Ecto neural progenitor cell (in vitro differentiated cells): ENCODE results near the gene PI4KA.
"Not testable (repeated sequence)": the region's sequence is repeated elsewhere in the genome, so short reads cannot be mapped to it uniquely, and the experiment has no call there.

ENCODE experiments used
- DNase-seq: peaks from one replicate; pipeline ENCODE4 v3.0.0-alpha.2; 2018; ENCODE audit warnings: low spot score

Gene PI4KA

DNA sequence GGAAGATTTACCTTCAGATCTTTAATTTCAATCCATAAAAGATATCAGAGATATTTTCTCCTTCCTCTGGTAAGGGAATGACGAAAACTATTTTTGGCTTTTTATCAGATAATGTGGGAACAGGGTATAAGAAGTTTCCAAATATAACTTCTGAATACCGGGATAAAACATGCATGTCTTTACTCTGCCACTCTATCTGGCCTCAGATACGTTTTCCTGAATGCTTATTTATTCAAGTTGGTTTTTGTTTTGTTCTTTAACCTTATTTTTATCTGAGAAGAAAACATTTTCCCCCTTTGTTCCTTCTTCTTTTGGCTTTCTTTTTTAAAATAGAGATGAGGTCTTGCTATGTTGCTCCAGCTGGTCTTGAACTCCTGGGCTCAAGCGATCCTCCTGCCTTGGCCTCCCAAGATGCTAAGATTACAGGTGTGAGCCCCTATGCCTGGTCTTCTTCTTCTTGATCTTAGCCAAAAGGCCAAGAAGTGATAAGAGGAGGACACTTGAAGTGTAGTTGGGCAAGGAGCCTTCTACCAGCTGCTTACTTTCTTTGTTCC lies 83.2 kb downstream of the PI4KA start:
- DNase-seq = no peak

DNA sequence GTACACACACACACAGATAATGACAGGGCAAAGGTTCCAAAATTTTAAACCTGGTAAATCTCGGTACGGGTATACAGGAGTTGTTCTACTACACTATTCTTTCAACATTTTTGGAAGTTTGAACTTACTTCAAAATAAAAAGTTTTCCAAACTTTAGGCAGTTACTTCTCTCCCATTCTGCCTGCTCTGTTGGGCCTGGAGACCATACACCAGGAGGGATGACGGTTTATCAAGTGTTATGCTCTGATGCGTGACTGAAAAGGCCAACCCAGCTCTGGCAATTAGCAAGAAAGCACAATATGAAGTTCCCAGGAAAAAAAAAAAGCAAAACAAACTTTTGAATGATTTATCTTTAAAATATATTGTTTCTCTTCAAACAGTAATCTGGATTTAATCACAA lies 83.7 kb downstream of the PI4KA start:
- no peak for DNase-seq

DNA sequence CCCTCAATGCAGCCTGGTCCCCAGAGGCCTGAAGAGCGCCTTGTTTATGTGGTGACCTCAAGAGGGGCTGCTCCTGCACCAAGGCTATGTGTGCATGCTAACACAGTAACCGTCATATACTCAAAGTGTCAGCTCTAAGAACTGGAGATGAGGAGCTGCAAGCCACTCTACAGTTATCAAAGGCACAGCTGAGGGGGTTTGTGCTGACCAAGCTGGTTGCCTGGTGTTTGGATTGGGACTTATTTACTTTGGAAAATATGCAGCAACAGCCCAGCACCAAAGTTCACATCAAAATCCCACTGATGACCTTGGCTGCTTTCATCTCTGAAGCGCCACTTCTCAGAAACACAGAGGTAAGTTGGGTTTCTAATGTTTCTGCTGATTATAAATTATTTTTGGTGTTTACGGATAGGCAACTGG lies 84.8 kb downstream of the PI4KA start, which contains the start of gene SERPIND1:
Gene SERPIND1 (plus strand): TSS at position 321 of the 420 bp plus-strand sequence. CDS start 5,200 bp downstream, outside the sequence.
- no peak for DNase-seq

DNA sequence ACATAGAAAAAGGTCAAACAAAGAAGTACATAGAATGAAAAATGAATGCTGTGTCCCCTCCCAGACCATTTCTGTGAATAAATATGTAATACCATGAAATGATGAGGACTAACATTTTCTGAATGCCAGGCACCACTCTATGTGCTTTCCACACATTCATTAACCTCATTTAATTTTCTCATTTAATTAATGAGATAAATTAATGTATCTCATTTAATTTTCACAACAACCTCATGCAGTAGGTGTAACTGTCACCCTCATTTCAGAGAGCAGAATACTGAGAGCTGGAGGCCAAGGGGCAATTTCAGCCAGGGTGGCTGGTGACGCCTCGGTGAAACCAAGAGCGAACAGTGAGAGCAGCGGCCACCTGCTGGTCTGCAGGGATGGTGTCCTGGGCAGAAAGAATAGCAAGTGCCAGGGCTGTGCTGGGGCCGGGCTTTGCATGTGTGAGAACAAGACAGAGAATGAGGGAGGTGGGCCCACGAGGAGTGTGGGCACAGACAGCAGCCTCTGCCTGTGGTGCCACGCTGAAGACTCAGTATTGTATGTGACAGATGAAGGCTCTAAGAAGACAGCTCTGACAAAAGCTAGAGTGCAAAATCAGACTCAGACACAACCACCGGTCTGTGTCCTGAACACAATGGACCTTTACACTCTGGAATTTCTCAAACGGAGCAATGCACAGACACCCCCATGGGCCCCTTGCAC lies 86.5 kb downstream of the PI4KA start:
- DNase-seq = no peak

DNA sequence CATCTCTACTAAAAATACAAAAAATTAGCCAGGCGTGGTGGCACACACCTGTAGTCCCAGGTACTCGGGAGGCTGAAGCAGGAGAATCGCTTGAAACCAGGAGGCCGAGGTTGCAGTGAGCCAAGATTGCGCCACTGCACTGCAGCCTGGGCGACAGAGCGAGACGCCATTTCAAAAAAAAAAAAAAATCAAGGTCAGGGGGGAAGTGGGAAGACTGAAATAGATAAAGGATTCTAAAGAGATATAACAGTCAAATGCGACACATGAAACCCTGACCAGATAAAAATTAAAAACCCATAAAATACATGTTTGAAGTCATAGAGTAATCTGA lies 89.2 kb downstream of the PI4KA start:
- DNase-seq = not testable (repeated sequence)

DNA sequence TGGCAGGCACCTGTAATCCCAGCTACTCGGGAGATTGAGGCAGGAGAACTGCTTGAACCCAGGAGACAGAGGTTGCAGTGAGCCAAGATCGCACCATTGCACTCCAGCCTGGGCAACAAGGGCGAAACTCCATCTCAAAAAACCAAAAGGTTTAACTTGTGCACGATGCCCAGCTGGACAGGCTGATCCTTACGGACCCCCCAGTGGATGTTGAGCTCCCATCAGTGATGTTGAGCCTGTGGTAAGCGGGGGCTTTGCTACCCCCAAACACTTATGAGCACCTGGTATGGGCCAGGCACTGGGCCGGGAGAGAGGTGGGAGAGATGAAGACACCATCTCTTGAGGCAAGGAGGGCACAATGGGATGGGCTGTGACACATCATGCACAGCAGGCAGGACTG lies 92.1 kb downstream of the PI4KA start:
- no peak for DNase-seq

DNA sequence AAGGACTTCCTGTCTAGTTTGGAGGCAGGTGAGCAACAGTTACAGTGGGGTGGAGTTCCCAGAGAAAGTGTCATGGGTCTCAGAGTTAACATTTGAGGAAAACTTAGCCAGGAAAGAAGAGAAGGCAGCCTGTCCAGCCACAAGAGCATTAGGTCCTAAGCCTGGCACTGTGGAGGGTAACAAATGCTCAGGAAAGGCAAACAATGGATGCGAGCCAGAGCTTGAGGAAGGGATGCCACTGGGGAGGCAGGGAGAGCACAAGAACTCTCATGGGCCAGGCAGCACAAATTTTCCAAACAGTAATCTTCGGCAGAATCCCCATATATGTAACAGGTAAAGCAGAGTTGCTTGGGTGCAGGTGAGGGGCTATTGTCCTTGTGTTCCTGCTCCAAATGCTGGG lies 92.7 kb downstream of the PI4KA start:
- no peak for DNase-seq

DNA sequence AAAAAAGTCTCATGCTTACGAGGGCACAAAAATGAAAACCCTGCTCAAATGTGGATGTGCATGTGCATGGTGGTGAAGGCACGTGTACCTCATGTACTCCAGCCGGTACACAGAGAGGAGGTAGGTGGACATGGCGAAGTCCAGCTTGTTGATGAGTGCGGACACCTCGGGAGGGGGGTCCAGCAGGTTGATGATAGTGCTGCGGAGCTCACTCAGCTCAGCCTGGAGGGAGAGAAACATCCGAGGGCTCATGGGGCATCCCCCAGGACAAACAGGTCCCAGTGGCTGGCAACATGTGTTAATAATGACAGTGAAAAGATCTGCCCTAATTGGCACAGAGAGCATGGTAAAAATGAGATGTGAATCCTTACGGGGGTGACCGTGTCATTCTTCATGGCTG lies 93.9 kb downstream of the PI4KA start:
- DNase-seq = no peak

DNA sequence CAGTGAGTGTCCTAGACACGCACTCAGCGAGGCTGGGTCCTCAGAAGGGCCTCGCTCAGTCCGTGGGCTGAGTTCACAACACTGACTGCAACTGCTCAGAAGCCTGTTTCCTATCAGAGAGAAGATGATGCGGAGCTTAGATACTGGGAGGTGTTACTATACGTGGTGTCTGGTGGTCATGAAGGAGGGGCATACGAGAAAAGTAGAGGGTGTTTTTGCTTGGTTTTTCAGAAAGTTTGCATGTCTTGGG lies 94.2 kb downstream of the PI4KA start:
- no peak for DNase-seq

DNA sequence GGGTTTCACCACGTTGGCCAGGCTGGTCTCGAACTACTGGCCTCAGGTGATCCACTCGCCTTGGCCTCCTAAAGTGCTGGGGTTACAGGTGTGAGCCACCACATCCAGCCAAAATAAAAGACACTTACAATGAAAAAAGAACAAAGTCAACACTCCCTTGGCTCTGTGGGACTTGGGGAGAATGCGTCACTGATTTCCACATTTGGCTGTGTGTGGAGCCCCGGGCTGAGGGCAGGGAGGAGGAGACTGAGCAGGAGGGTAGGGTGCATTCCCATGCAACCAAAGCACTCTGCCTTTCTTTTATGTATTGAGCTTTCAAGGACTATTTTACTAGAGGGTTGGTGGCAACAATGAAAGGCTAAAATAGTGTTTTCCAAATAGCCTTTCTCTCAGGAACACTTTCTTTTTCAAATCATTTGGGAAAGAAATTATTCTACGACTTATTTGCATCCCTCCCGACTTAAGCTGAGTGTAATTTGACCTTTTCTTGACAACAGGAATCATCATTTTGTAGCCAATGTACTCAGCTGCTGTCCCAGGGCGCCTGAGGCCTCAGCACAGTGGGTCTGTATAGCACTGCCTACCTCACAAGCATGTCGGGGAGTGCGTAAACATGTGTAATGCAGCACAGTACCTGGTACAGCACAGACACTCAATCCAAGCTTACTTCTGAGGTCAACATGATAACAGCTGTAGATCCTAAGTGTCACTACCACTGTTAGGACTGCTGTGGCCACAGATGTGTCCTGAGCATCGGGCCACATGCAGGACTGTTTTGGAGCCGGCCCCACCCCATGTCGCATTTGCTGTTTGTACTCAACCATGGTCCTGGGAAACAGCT lies 94.8 kb downstream of the PI4KA start:
- DNase-seq = no peak

DNA sequence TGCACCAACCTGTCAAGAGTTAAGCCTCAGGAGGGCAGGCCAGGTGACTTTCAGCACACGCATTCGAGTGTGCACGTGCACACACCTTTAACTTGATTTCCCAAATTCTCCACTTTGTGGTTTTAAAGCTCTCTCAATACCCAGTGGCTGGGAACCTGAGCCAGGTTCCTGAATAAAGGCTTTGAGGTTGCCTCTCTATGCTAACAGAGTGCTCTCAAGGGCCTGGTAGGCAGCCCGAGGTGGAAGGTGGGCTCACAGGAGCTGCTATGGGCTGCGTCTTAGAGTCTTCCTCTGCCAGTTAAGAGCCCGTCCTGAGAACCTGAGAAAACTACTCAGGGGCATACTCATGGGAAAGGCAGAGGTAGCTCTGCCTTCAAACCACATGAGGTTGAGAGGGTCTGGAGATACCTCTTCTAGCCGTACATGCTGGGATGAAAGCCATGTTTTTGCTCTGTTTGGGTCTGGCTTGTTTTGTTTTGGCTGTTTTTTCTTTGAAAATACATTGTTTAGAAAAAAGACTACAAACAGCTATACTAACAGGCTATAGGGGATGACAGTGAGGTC lies 96.3 kb downstream of the PI4KA start:
- DNase-seq = no peak

DNA sequence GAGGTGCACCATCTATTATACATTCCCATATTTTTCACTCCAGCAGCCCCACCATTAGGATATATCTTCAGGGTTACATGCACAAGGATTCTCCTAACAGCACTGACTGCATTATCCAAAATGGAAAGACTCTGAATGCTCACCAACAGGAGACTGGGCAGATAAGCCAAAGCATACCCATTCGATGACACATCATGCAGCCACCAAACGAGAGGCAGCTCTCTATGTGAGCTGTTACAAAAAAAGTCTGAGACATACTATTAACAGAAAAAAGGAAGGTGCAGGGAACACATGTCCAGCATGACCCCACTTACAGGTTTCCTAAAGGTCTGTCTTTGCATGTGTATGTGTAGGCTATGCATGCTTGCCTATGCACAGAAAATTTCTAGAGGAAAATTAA lies 97.1 kb downstream of the PI4KA start:
- DNase-seq = no peak

DNA sequence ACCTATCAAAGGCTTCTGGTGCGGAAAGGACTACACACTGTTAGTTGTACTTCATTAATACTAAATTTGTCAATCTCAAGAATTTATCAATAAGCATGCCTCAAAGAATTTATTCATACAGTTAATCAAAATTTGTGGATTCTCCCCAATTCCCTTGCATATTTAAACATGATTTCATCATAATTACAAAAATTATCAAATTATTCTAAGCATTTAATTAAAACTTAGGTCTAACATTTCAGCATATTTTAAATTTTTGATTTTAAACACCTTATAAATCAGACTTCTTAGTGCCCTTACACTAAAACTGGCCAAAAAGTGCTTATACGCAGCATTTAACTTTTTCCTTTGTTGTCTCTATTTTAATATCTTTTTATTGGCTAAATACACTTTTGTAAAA lies 98.5 kb downstream of the PI4KA start:
- no peak for DNase-seq

DNA sequence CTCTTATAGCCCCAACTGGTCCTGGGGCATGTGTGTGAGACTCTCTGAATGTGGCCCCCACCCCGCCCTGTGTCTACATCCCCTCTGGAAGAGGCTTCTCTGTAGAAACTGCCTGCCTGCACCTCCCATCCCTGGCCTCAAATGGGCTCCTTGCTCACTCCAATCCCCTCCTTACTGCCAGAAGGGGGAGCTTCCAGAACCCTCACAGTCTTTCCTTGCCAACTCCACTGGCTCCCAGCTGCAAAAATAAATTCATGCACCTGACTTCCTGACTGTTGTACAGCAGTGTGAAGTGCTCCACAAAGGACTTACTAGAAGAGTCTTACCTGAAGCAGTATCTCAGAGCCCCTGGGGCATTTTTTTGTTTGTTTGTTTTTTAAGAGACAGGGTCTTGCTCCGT lies 99.9 kb downstream of the PI4KA start:
- no peak for DNase-seq

DNA sequence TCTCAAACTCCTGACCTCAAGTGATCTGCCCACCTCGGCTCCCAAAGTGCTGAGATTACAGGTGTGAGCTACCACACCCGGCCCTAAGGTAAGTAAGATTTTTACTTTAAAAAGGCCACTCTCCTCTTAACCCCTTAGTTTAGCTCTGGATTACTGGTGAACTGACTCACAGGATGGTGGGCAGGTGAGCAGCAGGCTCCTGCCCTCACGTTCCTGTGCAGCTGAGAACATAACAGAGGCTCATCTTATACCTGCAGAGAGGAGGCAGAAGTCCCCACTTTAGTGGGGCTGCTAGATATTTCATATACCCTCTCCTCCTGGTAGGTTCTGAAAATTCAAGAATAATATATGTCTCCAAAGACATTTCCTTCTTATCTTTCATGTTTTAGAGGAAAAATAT lies 101.8 kb downstream of the PI4KA start:
- DNase-seq = no peak

DNA sequence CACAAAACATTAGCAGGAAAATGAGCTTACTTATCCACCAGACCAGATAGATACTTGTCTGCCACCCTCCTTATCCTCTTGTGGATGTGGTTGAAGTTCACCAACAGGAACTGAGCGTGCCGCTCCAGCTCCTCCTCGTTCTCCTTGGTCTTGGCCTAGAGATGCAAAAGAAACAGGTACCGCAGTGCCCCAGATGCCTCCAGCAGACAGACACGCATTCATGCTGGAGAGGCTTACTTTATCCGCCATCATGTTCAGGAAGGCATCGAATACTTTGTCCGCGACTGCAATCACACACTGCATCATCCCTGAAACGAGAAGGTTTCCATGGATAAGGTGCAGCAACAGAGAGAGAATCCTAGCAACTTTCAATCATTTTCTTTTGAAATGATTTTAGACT lies 105.7 kb downstream of the PI4KA start:
- DNase-seq = no peak

DNA sequence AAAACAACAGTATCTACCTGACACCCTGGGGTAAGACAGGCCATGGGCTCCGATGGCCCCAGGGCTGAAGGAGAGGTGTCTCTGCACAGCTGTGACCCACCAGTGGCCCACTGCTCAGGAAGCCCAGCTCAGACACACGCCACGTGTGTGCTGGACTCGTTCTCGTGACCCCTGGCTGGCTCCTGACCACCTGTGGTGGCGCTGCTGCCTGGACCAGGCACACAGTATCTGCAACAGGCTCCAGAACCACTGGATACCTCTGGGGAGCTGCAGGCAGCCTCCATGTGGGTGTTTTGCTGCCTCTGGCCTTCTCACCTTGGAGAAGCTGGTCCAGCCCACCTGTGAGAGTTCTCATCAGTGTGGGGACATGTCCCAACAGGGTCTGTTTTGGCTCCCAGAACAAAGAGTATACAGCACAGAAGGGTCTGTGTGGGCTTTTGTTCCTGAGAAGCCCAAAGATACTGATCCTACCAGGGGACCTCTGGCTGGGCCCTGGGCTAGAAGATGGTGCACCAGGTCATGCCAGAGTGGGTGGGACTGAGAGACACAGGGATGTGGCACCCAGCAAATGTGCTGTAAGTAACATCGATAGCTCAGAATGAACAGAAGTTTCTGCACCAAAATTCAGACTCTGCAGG lies 106.4 kb downstream of the PI4KA start:
- no peak for DNase-seq

DNA sequence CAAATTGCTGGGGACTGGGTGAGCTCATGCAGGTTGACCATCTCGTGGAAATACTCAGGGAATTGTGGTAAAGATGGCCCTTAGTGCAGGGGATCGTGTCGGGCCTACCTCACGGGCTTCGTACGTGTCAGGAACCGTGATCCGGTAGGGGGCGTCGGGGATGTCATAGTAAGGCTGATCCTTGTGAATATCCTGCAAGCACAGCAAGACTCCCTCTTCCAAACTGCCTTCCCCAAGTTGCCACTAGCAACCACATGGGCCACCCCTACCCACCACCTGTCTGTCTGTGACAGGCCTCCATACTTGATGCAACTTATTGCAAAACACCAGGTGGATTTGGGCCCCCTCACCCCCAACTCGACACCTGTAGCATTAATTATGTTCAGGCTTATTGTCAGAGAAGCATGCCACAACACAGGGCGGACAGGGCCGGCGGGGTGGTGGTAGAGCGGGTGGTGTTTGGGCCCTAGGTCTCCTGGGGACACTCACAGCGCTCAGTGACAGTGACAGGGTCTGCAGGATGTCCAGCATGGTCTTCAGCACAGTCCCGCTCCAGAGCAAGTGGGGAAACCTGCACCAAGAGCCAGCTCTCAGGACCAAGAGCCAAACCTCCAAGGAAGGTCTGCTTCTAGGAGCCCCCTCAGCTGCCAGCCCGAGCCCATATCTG lies 107.3 kb downstream of the PI4KA start:
- peak; percentile 64 for DNase-seq

DNA sequence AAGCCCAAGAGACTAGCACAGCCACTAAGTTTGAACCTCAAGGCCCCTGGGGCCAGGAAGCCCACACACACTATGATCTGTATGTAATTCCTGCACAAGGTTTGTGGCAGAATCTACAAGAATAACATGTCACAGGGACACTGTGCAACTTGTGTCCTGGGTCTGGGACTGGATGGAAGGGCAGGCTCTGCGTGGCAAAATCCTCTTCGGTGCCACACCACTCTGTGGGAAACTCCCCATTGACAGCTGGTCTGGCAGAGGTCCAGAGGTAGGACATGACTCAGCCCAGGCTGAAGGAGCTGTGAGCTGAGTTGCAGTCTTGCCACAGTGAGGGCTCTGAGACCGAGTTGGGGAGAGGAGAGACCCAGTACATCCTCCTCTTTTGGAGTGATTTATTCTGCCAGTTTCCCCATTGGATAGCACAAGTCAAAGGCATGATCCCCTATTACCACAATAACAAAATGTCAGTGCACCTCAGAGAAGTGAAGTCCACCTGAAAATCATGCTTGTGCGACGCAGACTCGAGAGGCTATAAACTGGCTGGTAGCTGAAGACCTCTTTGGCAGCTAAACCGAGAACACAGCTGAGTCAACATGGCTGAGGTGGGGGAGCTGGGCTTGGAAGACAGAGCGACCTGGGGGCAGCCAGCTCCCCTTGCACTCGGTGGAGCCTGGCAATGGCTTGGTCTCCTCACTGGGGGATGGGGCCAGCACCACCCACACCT lies 108.0 kb downstream of the PI4KA start:
- no peak for DNase-seq

DNA sequence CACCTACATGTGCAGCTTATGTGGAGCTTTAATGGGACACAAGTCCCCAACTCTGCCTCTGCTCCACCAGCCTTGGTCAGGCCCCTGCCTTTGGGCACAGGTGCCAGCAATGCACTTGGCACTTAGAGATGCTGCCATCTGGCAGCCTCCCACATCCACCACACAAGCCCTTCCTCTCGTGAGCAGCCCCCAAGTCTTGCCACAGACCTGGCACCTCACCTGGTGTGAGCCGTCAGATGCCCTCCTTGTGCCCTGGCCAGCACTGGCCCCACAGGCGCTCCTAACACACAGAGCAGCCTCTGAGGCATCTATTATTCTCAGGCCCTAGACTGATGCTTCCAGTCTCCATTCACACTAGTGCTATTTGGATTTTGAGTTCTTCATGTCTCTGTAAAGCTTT lies 109.2 kb downstream of the PI4KA start:
- DNase-seq = no peak

DNA sequence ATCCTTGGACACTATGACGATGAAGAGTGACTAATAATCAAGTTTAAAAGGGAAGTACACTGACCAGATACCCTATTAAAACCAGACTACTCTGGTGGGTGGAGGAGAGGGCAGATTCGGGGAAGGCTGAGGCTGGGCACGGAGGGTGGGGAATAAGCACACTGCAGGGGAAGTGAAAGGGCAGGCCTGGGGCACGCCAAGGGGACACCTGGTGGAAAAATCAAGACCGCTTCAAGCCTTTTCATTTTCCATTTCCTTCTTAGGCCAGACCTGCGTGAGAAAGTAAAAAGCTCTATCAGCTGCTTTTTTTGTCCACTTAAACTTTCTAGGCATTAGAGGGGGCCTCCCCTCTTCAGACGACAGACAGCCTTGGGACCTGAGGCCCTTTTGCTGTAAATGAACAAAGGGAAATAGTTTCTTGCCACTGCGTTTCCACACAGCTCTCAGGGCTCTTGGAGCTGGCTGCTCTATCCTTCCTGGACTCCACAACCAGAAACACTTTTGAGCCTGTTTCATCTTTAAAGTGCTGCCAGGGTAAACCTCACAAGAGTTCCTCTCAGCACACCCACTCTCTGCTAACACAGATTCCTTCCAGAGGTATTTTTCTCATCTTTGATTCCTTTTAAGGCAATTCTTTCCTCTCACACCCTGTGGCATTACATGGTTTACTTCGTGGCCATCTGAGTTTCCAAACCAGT lies 109.7 kb downstream of the PI4KA start:
- no peak for DNase-seq
